ENCODE measurements around the gene SYNM.

SYNM gene

GRCh38 chr15:99164119-99164518 is 59.2 kb downstream of the SYNM start:
- no peak overlapping the region for H3K27ac ChIP-seq
- DNase-seq (ENCODE audit: low spot score) = no peak
- TF ChIP-seq CTCF (IDR thresholded peaks at IDR 0.05) = no peak
- no peak overlapping the region for H3K4me3 ChIP-seq

- no peak overlapping the region for H3K4me3 ChIP-seq
- DNase-seq (ENCODE audit: low spot score) = no peak
- no peak overlapping the region for H3K27ac ChIP-seq
- no peak for TF ChIP-seq CTCF (IDR thresholded peaks at IDR 0.05)
Observed at GRCh38 chr15:99165020-99165790, 60.3 kb downstream of the SYNM start.

- DNase-seq (ENCODE audit: low spot score) = no peak
- Histone ChIP-seq H3K4me3 (no peak overlapping the region), H3K27ac (peak overlapping the region; percentile 91 to 94)
- no peak for TF ChIP-seq CTCF (IDR thresholded peaks at IDR 0.05)
Observed at GRCh38 chr15:99165956-99166689, 61.2 kb downstream of the SYNM start.

GRCh38 chr15:99167201-99167600 is 62.3 kb downstream of the SYNM start:
- no peak for DNase-seq (ENCODE audit: low spot score)
- H3K4me3 ChIP-seq = no peak overlapping the region
- peak overlapping the region; percentile 91 to 94 for H3K27ac ChIP-seq
- TF ChIP-seq CTCF (IDR thresholded peaks at IDR 0.05) = no peak

- Histone ChIP-seq H3K4me3 (no peak overlapping the region), H3K27ac (peak overlapping the region; percentile 91 to 94)
- TF ChIP-seq CTCF (IDR thresholded peaks at IDR 0.05) = no peak
- DNase-seq (ENCODE audit: low spot score) = no peak
Observed at GRCh38 chr15:99167640-99168039, 62.8 kb downstream of the SYNM start.

- no peak for TF ChIP-seq CTCF (IDR thresholded peaks at IDR 0.05)
- no peak for DNase-seq (ENCODE audit: low spot score)
- Histone ChIP-seq H3K27ac (peak overlapping the region; percentile 91 to 94), H3K4me3 (no peak overlapping the region)
Observed at GRCh38 chr15:99168601-99169580, 64.0 kb downstream of the SYNM start.

Data from coronary artery (tissue), 2 donors.